Measurements from ENCODE around the gene GLB1L. TPM values are rescaled to one million over a fixed set of nuclear protein-coding genes. Genes with fewer than 3 reads are reported as not detected.

The GLB1L gene
- total RNA-seq, 6 experiments from 2014 or later, result 2.1 to 4.2 (median 2.8) TPM

- 49% methylated on average over 8 of the region's 8 CpGs for WGBS (ENCODE audit: insufficient coverage, low coverage, low lambda C conversion rate, missing lambda C conversion rate)
- Histone ChIP-seq H3K4me1 (peaks cover 0 to 16% (median 7%) of the 10 kb centered on the region in 4 donors), H3K9me3 (no peaks in the 10 kb centered on the region), H3K27me3 (no peaks in the 10 kb centered on the region), H3K36me3 (no peaks in the 10 kb centered on the region), H3K4me3 (no peak overlapping the region), H3K27ac (peak overlapping the region in 2 of 3 donors; percentile 15 to 55)
- intact Hi-C loops (cut with DNase I), result no loop called here
- DNase-seq, result peak; percentile 83 to 90 (median 89)
- TF ChIP-seq CTCF (IDR thresholded peaks at IDR 0.05) (no peak), POLR2A (IDR thresholded peaks at IDR 0.05) (no peak)
- peak; percentile 91 to 95 (median 94) for ATAC-seq
Observed at GRCh38 chr2:219269362-219270054, 24.3 kb upstream of the GLB1L start.

- WGBS (ENCODE audit: insufficient coverage, low coverage, low lambda C conversion rate, missing lambda C conversion rate), result no CpG with 5 or more reads among the region's 2 CpGs
- Histone ChIP-seq H3K27ac (no peak overlapping the region), H3K4me1 (peaks cover 0 to 16% (median 7%) of the 10 kb centered on the region in 4 donors), H3K36me3 (no peaks in the 10 kb centered on the region), H3K4me3 (no peak overlapping the region), H3K9me3 (no peaks in the 10 kb centered on the region), H3K27me3 (no peaks in the 10 kb centered on the region)
- intact Hi-C loops (cut with DNase I), result no loop called here
- no peak for ATAC-seq
- no peak for DNase-seq
- TF ChIP-seq POLR2A (IDR thresholded peaks at IDR 0.05) (no peak), CTCF (IDR thresholded peaks at IDR 0.05) (no peak)
Observed at GRCh38 chr2:219268294-219268693, 23.1 kb upstream of the GLB1L start.

- H3K36me3 ChIP-seq, result no peaks in the 10 kb centered on the region
- TF ChIP-seq POLR2A (IDR thresholded peaks at IDR 0.05) (no peak), CTCF (IDR thresholded peaks at IDR 0.05) (no peak)
- peak in 1 of 3 donors; percentile 26 for DNase-seq
- peaks cover 0 to 16% (median 7%) of the 10 kb centered on the region in 4 donors for H3K4me1 ChIP-seq
- no peak for ATAC-seq
- no CpG with 5 or more reads among the region's 1 CpG for WGBS (ENCODE audit: insufficient coverage, low coverage, low lambda C conversion rate, missing lambda C conversion rate)
- H3K4me3 ChIP-seq, result no peak overlapping the region
- H3K9me3 ChIP-seq, result no peaks in the 10 kb centered on the region
- intact Hi-C loops (cut with DNase I), result no loop called here
- H3K27me3 ChIP-seq, result no peaks in the 10 kb centered on the region
- H3K27ac ChIP-seq, result no peak overlapping the region
Observed at GRCh38 chr2:219266886-219267285, 21.6 kb upstream of the GLB1L start.

GRCh38 chr2:219266232-219266631 is 21.0 kb upstream of the GLB1L start:
- no peaks in the 10 kb centered on the region for H3K27me3 ChIP-seq
- ATAC-seq, result no peak
- H3K27ac ChIP-seq, result no peak overlapping the region
- no peak for DNase-seq
- 100% methylated on average over 1 of the region's 5 CpGs for WGBS (ENCODE audit: insufficient coverage, low coverage, low lambda C conversion rate, missing lambda C conversion rate)
- no peaks in the 10 kb centered on the region for H3K9me3 ChIP-seq
- H3K4me1 ChIP-seq, result peaks cover 0 to 16% (median 7%) of the 10 kb centered on the region in 4 donors
- intact Hi-C loops (cut with DNase I), result no loop called here
- TF ChIP-seq POLR2A (IDR thresholded peaks at IDR 0.05) (no peak), CTCF (IDR thresholded peaks at IDR 0.05) (no peak)
- H3K4me3 ChIP-seq, result no peak overlapping the region
- H3K36me3 ChIP-seq, result no peaks in the 10 kb centered on the region

Data from right lobe of liver (tissue), 6 donors.